ENCODE results near the gene XYLB.

XYLB gene

DNA sequence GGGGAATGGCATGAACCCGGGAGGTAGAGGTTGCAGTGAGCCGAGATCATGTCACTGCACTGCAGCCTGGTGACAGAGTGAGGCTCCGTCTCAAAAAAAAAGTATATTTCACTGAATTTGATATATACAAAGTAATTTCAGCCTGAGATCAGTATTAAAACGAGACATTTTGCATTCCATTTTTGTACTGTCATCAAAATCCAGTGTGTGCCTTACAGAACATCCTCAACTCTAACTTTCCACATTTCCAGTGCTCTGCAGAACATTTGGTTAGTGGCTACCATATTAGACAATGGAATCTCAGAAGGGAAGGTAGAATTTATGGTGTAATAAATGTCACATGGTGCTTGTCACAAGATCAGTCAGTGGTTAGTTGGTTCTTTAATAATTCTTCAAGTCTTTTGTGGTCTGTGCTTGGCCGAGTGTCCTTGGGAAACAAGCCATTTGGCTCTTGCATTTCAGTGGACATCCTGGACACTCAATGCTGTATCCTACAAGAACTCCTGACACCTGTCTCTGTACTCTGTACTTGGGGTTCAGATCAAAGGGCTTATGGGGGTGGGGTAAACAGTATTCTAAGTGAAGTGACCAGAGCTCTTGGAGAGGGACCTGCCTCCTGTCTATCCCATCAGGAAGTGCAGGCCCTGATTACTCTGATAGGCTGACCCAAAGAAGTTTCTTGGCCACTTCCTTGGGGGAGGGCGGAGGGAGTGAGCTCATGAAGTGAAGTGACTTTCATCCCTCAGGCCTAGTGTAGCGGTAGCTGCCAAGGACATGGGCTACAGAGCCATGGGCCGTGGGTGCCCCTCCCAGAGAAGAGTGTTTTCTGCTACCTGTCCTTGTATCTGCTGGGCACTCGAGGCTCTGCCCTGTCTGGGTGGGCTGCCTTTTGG, 110.8 kb downstream of the XYLB start:
- no peak for DNase-seq

DNA sequence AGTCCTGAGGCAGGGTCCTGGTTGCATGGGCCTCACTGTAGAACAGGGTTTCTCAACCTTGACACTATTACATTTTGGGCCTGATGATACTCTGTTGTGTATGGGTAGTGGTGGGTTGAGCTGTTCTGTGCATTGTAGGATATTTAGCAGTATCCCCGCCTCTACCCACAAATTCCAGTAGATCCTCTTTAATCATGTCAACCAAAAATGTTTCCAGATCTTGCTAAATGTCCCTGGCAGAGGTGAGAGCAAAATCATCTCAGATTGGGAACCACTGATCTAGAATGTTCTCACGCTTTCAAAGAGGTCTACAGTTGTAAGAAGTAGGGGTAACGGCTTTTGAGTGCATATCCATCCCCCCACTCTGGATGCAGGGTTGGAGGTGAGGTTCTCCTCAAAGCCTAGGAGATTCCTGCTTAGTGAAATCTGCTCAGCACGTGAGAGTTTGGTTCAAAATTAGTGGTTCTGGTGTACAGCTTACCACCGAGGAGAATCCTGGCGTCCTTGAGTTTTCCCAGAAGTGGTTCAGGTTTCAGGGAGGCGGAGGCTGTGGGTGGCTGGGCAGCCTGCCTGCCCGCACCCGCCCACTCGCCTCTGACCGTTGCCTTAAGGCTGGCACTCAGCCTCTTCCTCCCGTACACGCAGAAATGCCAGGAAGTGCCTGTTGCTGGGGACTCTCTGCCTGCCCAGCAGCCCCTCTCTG, 112.4 kb downstream of the XYLB start:
- DNase-seq, result peak; percentile 83

DNA sequence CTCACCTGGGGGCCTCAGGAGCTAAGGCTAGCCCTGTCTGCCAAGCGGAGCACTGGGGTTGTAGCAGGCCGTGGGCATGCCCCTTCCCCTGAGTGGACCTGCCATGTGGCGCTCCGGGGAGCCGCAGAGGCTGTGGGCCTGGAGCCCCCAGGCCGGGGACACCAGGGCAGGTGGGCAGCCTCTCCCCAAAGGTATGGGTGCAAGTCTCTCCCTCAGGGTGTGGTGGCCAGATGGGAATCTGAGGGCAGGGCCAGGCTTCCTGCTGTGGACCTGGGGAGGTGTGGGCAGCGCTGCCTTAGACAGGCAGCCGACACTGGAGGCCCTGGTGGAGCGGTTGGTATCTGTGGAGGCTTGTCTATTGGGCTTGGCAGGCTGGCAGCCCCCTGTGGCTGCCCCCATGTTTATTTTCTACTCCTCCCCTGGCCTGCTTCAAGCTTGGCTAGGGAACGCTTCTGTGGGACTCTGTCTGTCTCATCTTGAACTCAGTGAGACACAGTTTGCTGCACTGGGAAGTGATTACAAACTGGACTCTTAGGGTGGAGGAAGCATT, 113.0 kb downstream of the XYLB start:
- no peak for DNase-seq

DNA sequence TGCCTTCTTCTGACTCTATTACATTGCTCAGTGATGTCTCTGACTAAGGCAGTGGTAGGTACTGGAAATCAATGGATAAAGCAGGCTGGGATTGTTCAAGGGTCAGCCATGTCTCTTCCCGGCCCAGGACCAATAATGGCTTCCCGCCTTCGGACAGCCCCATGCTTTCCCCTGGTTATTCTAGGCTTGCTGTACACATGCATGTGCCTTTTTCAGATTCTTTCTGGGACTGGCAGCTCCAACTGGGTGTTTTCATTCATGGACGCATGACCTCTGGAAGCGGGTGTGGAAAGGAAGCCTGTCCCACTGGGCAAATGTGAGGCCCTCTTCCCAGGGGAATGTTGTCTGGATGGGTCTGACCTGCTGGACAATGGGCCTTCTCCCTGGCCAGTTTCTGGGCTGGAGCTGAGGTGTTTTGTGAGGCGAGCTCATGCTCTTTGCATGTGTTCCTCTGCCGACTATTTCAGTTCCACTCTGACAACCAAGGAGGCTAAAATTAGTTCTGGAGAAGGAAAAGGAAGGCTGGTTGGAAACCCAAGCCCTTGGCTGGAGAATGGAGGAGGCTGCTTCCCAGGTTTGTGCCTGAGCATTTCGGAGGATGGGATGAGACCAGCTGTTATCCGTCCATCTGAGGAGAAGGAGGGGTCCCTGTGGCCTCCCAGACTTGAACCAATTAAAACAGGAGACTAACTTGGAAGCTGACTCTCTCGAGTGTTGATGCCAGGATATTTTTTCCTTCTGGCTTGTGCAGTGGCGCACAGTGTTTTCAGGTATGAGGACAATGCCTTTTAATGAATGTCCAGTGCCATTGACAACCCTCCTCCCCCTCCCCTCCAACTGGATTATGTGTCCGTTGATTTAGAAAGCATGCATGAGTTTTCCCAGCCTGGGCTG, 114.0 kb downstream of the XYLB start:
- peak; percentile 78 for DNase-seq

Measured in femur (tissue), 1 donor.